Skeletal muscle tissue (tissue), 4 donors: ENCODE measurements around the gene DBX1. TPM values are rescaled to one million over a fixed set of nuclear protein-coding genes. Genes with fewer than 3 reads are reported as not detected.
"Not testable (repeated sequence)": the region's sequence is repeated elsewhere in the genome, so short reads cannot be mapped to it uniquely, and the experiment has no call there.

ENCODE experiments used
- H3K27ac ChIP-seq: one replicate; pipeline ENCODE4 v1.7.0; 2013; ENCODE audit warnings: mild to moderate bottlenecking, low read depth, low read length, inconsistent platforms
- H3K27me3 ChIP-seq, 3 donors: one replicate each; pipeline ENCODE4 v1.7.0; 2013; ENCODE audit warnings: low read length in 3 of 3; ENCODE audit not compliant: control insufficient read depth in 3 of 3, insufficient read depth in 3 of 3
- H3K36me3 ChIP-seq, 3 donors: one replicate each; pipeline ENCODE4 v1.7.0; 2013; ENCODE audit warnings: low read length in 3 of 3; ENCODE audit not compliant: control insufficient read depth in 3 of 3, insufficient read depth in 3 of 3
- H3K4me1 ChIP-seq, 3 donors: one replicate each; pipeline ENCODE4 v1.7.0; 2013; ENCODE audit warnings: low read length in 3 of 3, mild to moderate bottlenecking in 3 of 3; ENCODE audit not compliant: control insufficient read depth in 3 of 3, insufficient read depth in 3 of 3
- H3K4me3 ChIP-seq, 3 donors: one replicate each; pipeline ENCODE4 v1.7.0; 2013; ENCODE audit warnings: low read length in 3 of 3
- H3K9ac ChIP-seq, 3 donors: one replicate each; pipeline ENCODE4 v1.7.0; 2013; ENCODE audit warnings: low read length in 3 of 3, mild to moderate bottlenecking in 3 of 3, moderate library complexity in 2 of 3, low read depth in 1 of 3
- H3K9me3 ChIP-seq, 3 donors: one replicate each; pipeline ENCODE4 v1.7.0; 2013; ENCODE audit warnings: low read length in 3 of 3; ENCODE audit not compliant: control insufficient read depth in 3 of 3
- total RNA-seq: library from RNA; depleted of rRNA; stranded (reverse); fragments of >200 nt; gene quantifications from one replicate; pipeline ENCODE4 v1.2.3, GENCODE V29; 2014
- donor health status: Osteomylitis.

DBX1 gene
- total RNA-seq, 1 donor from 2014 or later, result under 0.01 TPM

GRCh38 chr11:20154381-20154780 is 5.9 kb downstream of the DBX1 start:
- H3K4me3 ChIP-seq, result no peak overlapping the region
- peaks cover 37 to 47% (median 39%) of the 10 kb centered on the region in 3 donors for H3K27me3 ChIP-seq
- no peaks in the 10 kb centered on the region for H3K36me3 ChIP-seq
- no peak overlapping the region for H3K9ac ChIP-seq
- no peaks in the 10 kb centered on the region for H3K9me3 ChIP-seq
- H3K27ac ChIP-seq, result no peak overlapping the region
- no peaks in the 10 kb centered on the region for H3K4me1 ChIP-seq

- no peaks in the 10 kb centered on the region for H3K4me1 ChIP-seq
- no peaks in the 10 kb centered on the region for H3K9me3 ChIP-seq
- no peak overlapping the region for H3K27ac ChIP-seq
- H3K4me3 ChIP-seq, result no peak overlapping the region
- no peaks in the 10 kb centered on the region for H3K27me3 ChIP-seq
- no peaks in the 10 kb centered on the region for H3K36me3 ChIP-seq
- H3K9ac ChIP-seq, result no peak overlapping the region
Measured at GRCh38 chr11:20138707-20139106, 21.6 kb downstream of the DBX1 start.

GRCh38 chr11:20137637-20138036 is 22.6 kb downstream of the DBX1 start:
- H3K4me3 ChIP-seq, result no peak overlapping the region
- H3K4me1 ChIP-seq, result no peaks in the 10 kb centered on the region
- H3K27me3 ChIP-seq, result no peaks in the 10 kb centered on the region

GRCh38 chr11:20134991-20135736 is 25.1 kb downstream of the DBX1 start:
- Histone ChIP-seq H3K27ac (no peak overlapping the region), H3K4me3 (no peak overlapping the region), H3K27me3 (peaks cover 0 to 10% (median 10%) of the 10 kb centered on the region in 3 donors), H3K36me3 (no peaks in the 10 kb centered on the region), H3K9me3 (no peaks in the 10 kb centered on the region), H3K4me1 (peaks cover 5 to 6% (median 6%) of the 10 kb centered on the region in 3 donors), H3K9ac (no peak overlapping the region)

More at GRCh38 chr11:20137637-20138036, 22.6 kb downstream of the DBX1 start:
- Histone ChIP-seq H3K9ac (no peak overlapping the region), H3K36me3 (no peaks in the 10 kb centered on the region), H3K27ac (no peak overlapping the region), H3K9me3 (no peaks in the 10 kb centered on the region)

- Histone ChIP-seq H3K9ac (no peak overlapping the region), H3K9me3 (no peaks in the 10 kb centered on the region), H3K27me3 (peaks cover 0 to 10% (median 10%) of the 10 kb centered on the region in 3 donors), H3K4me1 (peaks cover 5 to 6% (median 6%) of the 10 kb centered on the region in 3 donors), H3K36me3 (no peaks in the 10 kb centered on the region), H3K4me3 (no peak overlapping the region), H3K27ac (no peak overlapping the region)
Measured at GRCh38 chr11:20132667-20133039, 27.6 kb downstream of the DBX1 start.

- Histone ChIP-seq H3K27ac (no peak overlapping the region), H3K27me3 (peaks cover 0 to 10% (median 10%) of the 10 kb centered on the region in 3 donors), H3K4me3 (peak overlapping the region; percentile 55 to 67 (median 56)), H3K9ac (peak overlapping the region in 1 of 3 donors; percentile 37), H3K36me3 (no peaks in the 10 kb centered on the region), H3K4me1 (peaks cover 5 to 6% (median 6%) of the 10 kb centered on the region in 3 donors), H3K9me3 (no peaks in the 10 kb centered on the region)
Measured at GRCh38 chr11:20131788-20132666, 28.2 kb downstream of the DBX1 start.

GRCh38 chr11:20129665-20130064 is 30.6 kb downstream of the DBX1 start:
- Histone ChIP-seq H3K9me3 (no peaks in the 10 kb centered on the region), H3K27ac (no peak overlapping the region), H3K36me3 (no peaks in the 10 kb centered on the region), H3K27me3 (peaks cover 0 to 10% (median 10%) of the 10 kb centered on the region in 3 donors), H3K4me3 (no peak overlapping the region), H3K9ac (no peak overlapping the region), H3K4me1 (peaks cover 5 to 6% (median 6%) of the 10 kb centered on the region in 3 donors)

GRCh38 chr11:20128528-20128825 is 31.8 kb downstream of the DBX1 start:
- H3K9me3 ChIP-seq, H3K27ac ChIP-seq, H3K36me3 ChIP-seq, H3K9ac ChIP-seq, H3K4me1 ChIP-seq, H3K4me3 ChIP-seq: not testable (repeated sequence)
- H3K27me3 ChIP-seq, result peaks cover 0 to 10% (median 10%) of the 10 kb centered on the region in 3 donors

- H3K27ac ChIP-seq, result no peak overlapping the region
- no peaks in the 10 kb centered on the region for H3K36me3 ChIP-seq
- no peak overlapping the region for H3K4me3 ChIP-seq
- no peak overlapping the region for H3K9ac ChIP-seq
- H3K27me3 ChIP-seq, result peaks cover 0 to 10% (median 10%) of the 10 kb centered on the region in 3 donors
- H3K4me1 ChIP-seq, result peaks cover 5 to 6% (median 6%) of the 10 kb centered on the region in 3 donors
- no peaks in the 10 kb centered on the region for H3K9me3 ChIP-seq
Measured at GRCh38 chr11:20127671-20128527, 32.4 kb downstream of the DBX1 start.
